Bronchial epithelial cell (primary cell): Measurements from ENCODE around the gene DUT. TPM values are rescaled to one million over a fixed set of nuclear protein-coding genes. Genes with fewer than 3 reads are reported as not detected.
A peak's percentile ranks its signal among the peaks of the same experiment; 100 is the strongest.
"Not testable (repeated sequence)": the region's sequence is repeated elsewhere in the genome, so short reads cannot be mapped to it uniquely, and the experiment has no call there.

ENCODE experiments used
- DNase-seq: peaks from one replicate; pipeline ENCODE4 v3.0.0-alpha.2; 2010; ENCODE audit warnings: low read depth
- FAIRE-seq: peaks from 2 replicates; lab custom pipeline; 2011; peaks lifted over from hg19 to GRCh38; lab: Jason Lieb, UNC
- H3K27me3 ChIP-seq: 2 replicates; pipeline ENCODE4 v1.5.1; 2011; ENCODE audit warnings: low read length; ENCODE audit not compliant: control insufficient read depth, insufficient read depth
- H3K36me3 ChIP-seq: 2 replicates; pipeline ENCODE4 v1.5.1; 2011; ENCODE audit warnings: low read length; ENCODE audit not compliant: control insufficient read depth, insufficient read depth
- H3K4me3 ChIP-seq: 2 replicates; pipeline ENCODE4 v1.5.1; 2011; ENCODE audit warnings: mild to moderate bottlenecking, low read depth, low read length, control low read depth
- total RNA-seq: library from RNA; depleted of rRNA; stranded (reverse); fragments of >200 nt; gene quantifications from 2 replicates; pipeline ENCODE4 v1.2.1, GENCODE V29; 2014
- TF ChIP-seq, protein P1 (sequence below): IDR thresholded peaks from 2 replicates; pipeline ENCODE4 v1.5.1; 2011; ENCODE audit warnings: mild to moderate bottlenecking, moderate library complexity, low read length, control low read depth, inconsistent platforms; ENCODE audit not compliant: insufficient read depth, severe bottlenecking

The DUT gene
- total RNA-seq, 1 donor from 2014 or later: 30.8 TPM

DNA sequence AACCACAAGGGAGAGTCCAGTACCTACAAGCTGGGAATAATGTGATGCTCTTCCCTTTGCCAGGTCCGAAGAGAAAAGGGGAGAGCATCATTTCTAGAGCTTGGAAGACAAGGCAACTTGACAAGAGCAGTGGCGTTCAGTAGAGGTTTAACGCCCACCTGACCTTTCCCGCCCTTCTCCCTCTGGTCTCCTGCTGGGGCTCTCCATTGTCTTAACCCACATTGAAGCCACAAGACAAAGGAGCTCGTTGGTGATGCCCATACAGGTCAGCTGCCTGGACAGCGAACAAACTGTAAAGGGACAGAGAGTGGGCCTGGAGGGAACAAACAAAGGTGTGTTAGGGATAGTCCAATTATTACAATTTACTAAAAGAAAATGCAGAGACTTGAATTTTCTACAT is 13.1 kb upstream of the DUT start:
- Histone ChIP-seq H3K36me3 (no peaks in the 10 kb centered on the region), H3K4me3 (no peak overlapping the region), H3K27me3 (no peaks in the 10 kb centered on the region)
- TF ChIP-seq, protein P1, sequence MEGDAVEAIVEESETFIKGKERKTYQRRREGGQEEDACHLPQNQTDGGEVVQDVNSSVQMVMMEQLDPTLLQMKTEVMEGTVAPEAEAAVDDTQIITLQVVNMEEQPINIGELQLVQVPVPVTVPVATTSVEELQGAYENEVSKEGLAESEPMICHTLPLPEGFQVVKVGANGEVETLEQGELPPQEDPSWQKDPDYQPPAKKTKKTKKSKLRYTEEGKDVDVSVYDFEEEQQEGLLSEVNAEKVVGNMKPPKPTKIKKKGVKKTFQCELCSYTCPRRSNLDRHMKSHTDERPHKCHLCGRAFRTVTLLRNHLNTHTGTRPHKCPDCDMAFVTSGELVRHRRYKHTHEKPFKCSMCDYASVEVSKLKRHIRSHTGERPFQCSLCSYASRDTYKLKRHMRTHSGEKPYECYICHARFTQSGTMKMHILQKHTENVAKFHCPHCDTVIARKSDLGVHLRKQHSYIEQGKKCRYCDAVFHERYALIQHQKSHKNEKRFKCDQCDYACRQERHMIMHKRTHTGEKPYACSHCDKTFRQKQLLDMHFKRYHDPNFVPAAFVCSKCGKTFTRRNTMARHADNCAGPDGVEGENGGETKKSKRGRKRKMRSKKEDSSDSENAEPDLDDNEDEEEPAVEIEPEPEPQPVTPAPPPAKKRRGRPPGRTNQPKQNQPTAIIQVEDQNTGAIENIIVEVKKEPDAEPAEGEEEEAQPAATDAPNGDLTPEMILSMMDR: no peak
- DNase-seq (no peak), FAIRE-seq (no peak)

DNA sequence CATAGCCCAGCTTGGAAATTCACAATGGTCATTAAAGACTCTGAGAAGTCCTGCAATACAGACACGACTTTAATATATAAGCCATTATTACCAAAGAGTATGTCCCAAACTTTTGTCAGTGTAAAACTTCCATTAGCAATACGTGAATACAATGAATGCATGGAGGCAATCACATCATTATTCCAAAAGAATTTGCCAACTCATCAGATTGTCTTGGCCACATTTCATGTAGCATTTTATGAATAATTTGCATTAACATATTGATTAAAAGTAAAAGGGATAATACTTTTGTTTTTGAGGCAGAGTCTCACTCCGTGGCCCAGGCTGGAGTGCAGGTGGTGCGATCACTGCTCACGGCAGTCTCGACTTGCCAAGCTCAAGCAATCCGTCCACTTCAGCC is 7.9 kb upstream of the DUT start:
- no peaks in the 10 kb centered on the region for H3K36me3 ChIP-seq
- H3K4me3 ChIP-seq: no peak overlapping the region
- TF ChIP-seq, protein P1: no peak
- H3K27me3 ChIP-seq: no peaks in the 10 kb centered on the region
- DNase-seq: no peak
- no peak for FAIRE-seq

DNA sequence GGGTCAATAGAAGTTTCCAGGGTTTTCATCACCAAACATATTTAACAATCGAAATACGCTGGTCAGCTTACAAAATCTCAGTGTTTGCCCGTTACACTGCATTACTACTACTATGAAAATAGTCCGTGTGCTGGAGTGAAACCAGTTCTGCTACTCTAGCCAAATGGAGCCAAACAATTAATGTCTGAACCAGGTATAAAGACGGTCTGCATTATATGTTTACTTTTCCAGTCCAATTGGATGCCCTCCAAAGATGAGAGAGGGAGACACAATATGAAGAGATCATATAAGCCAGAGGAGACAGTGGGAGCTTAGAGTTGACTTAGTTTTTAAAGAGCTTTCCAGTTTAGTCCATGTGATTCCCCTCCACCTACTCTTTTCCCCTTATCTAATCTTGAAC is 6.3 kb upstream of the DUT start:
- DNase-seq: no peak
- TF ChIP-seq, protein P1: no peak
- no peaks in the 10 kb centered on the region for H3K36me3 ChIP-seq
- no peak overlapping the region for H3K4me3 ChIP-seq
- FAIRE-seq: no peak
- H3K27me3 ChIP-seq: no peaks in the 10 kb centered on the region

DNA sequence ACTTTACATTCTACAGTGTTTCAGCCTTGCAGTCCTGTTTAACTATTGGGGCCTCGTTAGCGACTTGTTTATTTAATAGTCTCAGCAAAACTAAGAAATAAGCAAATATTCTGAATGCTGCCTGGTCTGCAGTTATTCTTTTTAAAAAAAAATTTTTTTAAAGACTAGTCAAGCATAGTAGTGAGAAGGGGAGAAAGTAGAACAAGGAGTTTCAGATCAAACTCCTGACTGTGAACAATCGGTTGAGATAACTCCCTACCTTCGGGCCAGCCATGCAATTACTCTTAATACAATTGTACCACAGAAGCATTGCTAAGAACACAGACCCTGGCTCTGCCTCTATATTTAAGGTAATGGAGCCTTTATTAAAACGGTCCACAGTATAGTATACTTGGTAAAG is 5.8 kb upstream of the DUT start:
- Histone ChIP-seq H3K4me3 (no peak overlapping the region), H3K27me3 (no peaks in the 10 kb centered on the region), H3K36me3 (no peaks in the 10 kb centered on the region)
- TF ChIP-seq, protein P1: no peak
- FAIRE-seq (no peak), DNase-seq (no peak)

DNA sequence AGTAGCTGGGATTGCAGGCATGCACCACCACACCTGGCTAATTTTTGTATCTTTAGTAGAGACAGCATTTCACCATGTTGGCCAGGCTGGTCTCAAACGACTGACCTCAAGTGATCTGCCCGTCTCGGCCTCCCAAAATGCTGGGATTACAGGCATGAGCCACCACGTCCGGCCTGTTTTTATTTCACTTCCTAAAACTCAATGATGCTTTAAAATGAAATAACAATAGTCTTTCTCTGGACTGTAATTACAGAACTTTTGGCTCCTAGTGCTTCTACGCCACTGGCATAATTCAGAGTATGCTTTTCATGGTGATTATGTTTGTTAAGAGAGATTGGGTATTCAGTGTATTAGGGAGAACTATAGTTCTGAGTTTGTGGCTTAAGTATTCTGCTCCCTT is 5.0 kb upstream of the DUT start:
- not testable (repeated sequence) for H3K27me3 ChIP-seq, H3K4me3 ChIP-seq, FAIRE-seq, H3K36me3 ChIP-seq, DNase-seq

DNA sequence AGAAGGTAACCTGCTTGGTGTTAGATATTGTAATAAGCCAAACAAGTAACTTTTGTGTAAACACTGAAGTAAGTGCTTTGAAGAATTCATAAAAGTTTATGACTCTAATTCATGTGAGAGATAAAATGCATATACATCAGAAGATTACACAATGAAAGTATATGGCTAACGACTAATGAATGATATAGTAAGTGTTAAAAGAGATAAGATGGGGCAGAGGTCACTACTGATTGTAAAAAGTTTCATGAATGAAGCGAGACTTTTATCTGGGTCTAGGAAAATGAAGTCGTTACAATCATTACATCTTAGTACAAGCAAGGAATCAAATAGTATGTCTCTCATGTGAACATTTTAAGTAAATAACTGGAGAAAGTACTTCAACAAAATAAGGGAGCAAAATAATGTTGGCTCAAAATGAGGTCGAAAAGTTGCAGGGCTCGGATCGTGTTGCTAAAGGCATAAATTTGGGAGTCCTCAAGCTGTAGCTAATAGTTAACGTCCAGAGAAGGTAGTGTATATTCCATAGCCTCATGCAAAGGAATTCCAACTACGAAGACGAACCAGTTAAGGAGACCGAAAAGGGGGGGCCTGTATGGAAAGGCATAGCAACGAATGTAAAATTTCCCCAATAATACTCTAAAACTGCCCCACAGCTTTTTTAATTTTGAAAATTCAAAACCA is 984 bp upstream of the DUT start:
- TF ChIP-seq, protein P1: no peak
- Histone ChIP-seq H3K36me3 (no peaks in the 10 kb centered on the region), H3K27me3 (no peaks in the 10 kb centered on the region), H3K4me3 (peak overlapping the region; percentile 93)
- FAIRE-seq (no peak), DNase-seq (peak; percentile 20)
